Thyroid gland (tissue), 4 donors: ENCODE data around the gene MCUR1. TPM values are rescaled to one million over a fixed set of nuclear protein-coding genes. Genes with fewer than 3 reads are reported as not detected.

Experiments
- DNase-seq, 2 donors: peaks; one replicate each; pipeline ENCODE4 v3.0.0-alpha.2; 2019
- H3K27ac ChIP-seq, 3 donors: fragments of 200-600 bp; sonication (generic); 1 replicate in 2 of 3; 2 replicates in 1 of 3; pipeline ENCODE4 v1.5.1; 2016 to 2019; ENCODE audit warnings: mild to moderate bottlenecking in 1 of 3, moderate library complexity in 1 of 3
- H3K27me3 ChIP-seq: fragments of 200-600 bp; sonication (generic); one replicate; pipeline ENCODE4 v1.5.1; 2019
- H3K36me3 ChIP-seq, 2 donors: fragments of 200-600 bp; sonication (generic); one replicate each; pipeline ENCODE4 v1.5.1; 2016 to 2019
- H3K4me1 ChIP-seq, 2 donors: fragments of 200-600 bp; sonication (generic); one replicate each; pipeline ENCODE4 v1.5.1; 2017 to 2019
- H3K4me3 ChIP-seq, 3 donors: fragments of 200-600 bp; sonication (generic); replicated peaks in 1 of 3; 1 replicate in 2 of 3; 2 replicates in 1 of 3; pipeline ENCODE4 v1.5.1; 2016; ENCODE audit warnings: mild to moderate bottlenecking in 1 of 3
- H3K9me3 ChIP-seq: fragments of 200-600 bp; sonication (generic); one replicate; pipeline ENCODE4 v1.5.1; 2017
- CTCF ChIP-seq, 6 experiments: fragments of 200-600 bp in 3 of 6; fragments of 450-650 bp in 3 of 6; sonication (generic) in 3 of 6; IDR thresholded peaks; one replicate each; pipeline ENCODE4 v1.5.1; 2016 to 2019; ENCODE audit warnings: antibody characterized with exemption in 6 of 6, mild to moderate bottlenecking in 2 of 6, inconsistent platforms in 1 of 6, moderate library complexity in 1 of 6
- POLR2A ChIP-seq, 2 donors: fragments of 450-650 bp; IDR thresholded peaks; one replicate each; pipeline ENCODE4 v1.6.1; 2017; ENCODE audit warnings: antibody characterized with exemption in 2 of 2, mild to moderate bottlenecking in 2 of 2, moderate library complexity in 1 of 2
- WGBS, 2 donors: methylation state at CpG; one replicate each; pipeline ENCODE4 v1.1.5; 2017; 5-methylcytosine and 5-hydroxymethylcytosine counted together
- intact Hi-C: fragments of 100-400 bp; cut with DNase I; formaldehyde crosslinking; loops from one replicate; pipeline ENCODE4 v1.15.1; 2023
- total RNA-seq, 4 donors: library from RNA; depleted of rRNA; stranded (reverse); fragments of >200 nt; gene quantifications; one replicate each; pipeline ENCODE4 v1.2.3, GENCODE V29; 2016

The MCUR1 gene
- total RNA-seq, 4 donors from 2014 or later, result 22.2 to 30.7 (median 25.5) TPM

GRCh38 chr6:13759025-13759424 lies 55.3 kb downstream of the MCUR1 start:
- 97 to 99% methylated on average over 6 of the region's 6 CpGs for WGBS, 2 donors
- no peak for DNase-seq
- H3K36me3 ChIP-seq, result no peaks in the 10 kb centered on the region
- no peak overlapping the region for H3K27ac ChIP-seq
- TF ChIP-seq CTCF (IDR thresholded peaks at IDR 0.05), result no peak
- TF ChIP-seq POLR2A (IDR thresholded peaks at IDR 0.05), result no peak
- intact Hi-C loops, result no loop called here
- H3K4me1 ChIP-seq, result peaks cover 5 to 17% of the 10 kb centered on the region in 2 donors
- H3K4me3 ChIP-seq, result no peak overlapping the region
- no peaks in the 10 kb centered on the region for H3K27me3 ChIP-seq
- no peaks in the 10 kb centered on the region for H3K9me3 ChIP-seq

GRCh38 chr6:13754644-13755043 lies 59.7 kb downstream of the MCUR1 start:
- H3K27ac ChIP-seq, result no peak overlapping the region
- DNase-seq, result no peak

GRCh38 chr6:13743736-13744127 lies 70.6 kb downstream of the MCUR1 start:
- 94 to 95% methylated on average over 5 to 7 of the region's 7 CpGs for WGBS, 2 donors
- Histone ChIP-seq H3K36me3 (no peaks in the 10 kb centered on the region), H3K4me3 (no peak overlapping the region), H3K27ac (no peak overlapping the region), H3K4me1 (no peaks in the 10 kb centered on the region), H3K9me3 (no peaks in the 10 kb centered on the region), H3K27me3 (no peaks in the 10 kb centered on the region)
- intact Hi-C loops, result no loop called here
- TF ChIP-seq CTCF (IDR thresholded peaks at IDR 0.05), result no peak
- no peak for TF ChIP-seq POLR2A (IDR thresholded peaks at IDR 0.05)
- DNase-seq, result no peak

More at GRCh38 chr6:13754644-13755043, 59.7 kb downstream of the MCUR1 start:
- H3K36me3 ChIP-seq, result no peaks in the 10 kb centered on the region
- WGBS, 2 donors, result 92 to 96% methylated on average over 2 of the region's 2 CpGs
- H3K4me1 ChIP-seq, result no peaks in the 10 kb centered on the region
- TF ChIP-seq POLR2A (IDR thresholded peaks at IDR 0.05), result no peak
- no peak for TF ChIP-seq CTCF (IDR thresholded peaks at IDR 0.05)
- H3K4me3 ChIP-seq, result no peak overlapping the region
- no peaks in the 10 kb centered on the region for H3K27me3 ChIP-seq
- no peaks in the 10 kb centered on the region for H3K9me3 ChIP-seq
- intact Hi-C loops, result no loop called here

- intact Hi-C loops, result no loop called here
- Histone ChIP-seq H3K27me3 (no peaks in the 10 kb centered on the region), H3K36me3 (no peaks in the 10 kb centered on the region), H3K9me3 (no peaks in the 10 kb centered on the region), H3K27ac (no peak overlapping the region), H3K4me3 (no peak overlapping the region), H3K4me1 (no peaks in the 10 kb centered on the region)
- WGBS, 2 donors, result 82 to 89% methylated on average over 19 to 43 of the region's 56 CpGs
- TF ChIP-seq CTCF (IDR thresholded peaks at IDR 0.05) (no peak), POLR2A (IDR thresholded peaks at IDR 0.05) (no peak)
- DNase-seq, result peak in 1 of 2 donors; percentile 5
Measured at GRCh38 chr6:13742961-13743735, 71.2 kb downstream of the MCUR1 start.

- Histone ChIP-seq H3K27ac (no peak overlapping the region), H3K36me3 (no peaks in the 10 kb centered on the region)
- intact Hi-C loops, result no loop called here
Measured at GRCh38 chr6:13741365-13741764, 73.0 kb downstream of the MCUR1 start.

More at GRCh38 chr6:13741365-13741764, 73.0 kb downstream of the MCUR1 start:
- Histone ChIP-seq H3K4me3 (no peak overlapping the region), H3K9me3 (no peaks in the 10 kb centered on the region), H3K4me1 (no peaks in the 10 kb centered on the region), H3K27me3 (no peaks in the 10 kb centered on the region)
- no peak for DNase-seq
- TF ChIP-seq POLR2A (IDR thresholded peaks at IDR 0.05) (no peak), CTCF (IDR thresholded peaks at IDR 0.05) (no peak)
- WGBS, 2 donors, result 83% methylated on average over 4 of the region's 4 CpGs
